Esophagus mucosa (tissue), 1 donor: Measurements from ENCODE around the gene HLA-DQB2. TPM values are rescaled to one million over a fixed set of nuclear protein-coding genes. Genes with fewer than 3 reads are reported as not detected.
"Not testable (repeated sequence)": the region's sequence is repeated elsewhere in the genome, so short reads cannot be mapped to it uniquely, and the experiment has no call there.

Experiments
- ATAC-seq: fragments of 200-7000 bp; cut with Tn5 transposase; one replicate; pipeline ENCODE4 v1.9.1; 2020
- total RNA-seq: library from RNA; stranded (reverse); gene quantifications from one replicate; pipeline ENCODE4 v1.2.4, GENCODE V29; 2023
- donor health status: DM: yes; HTN: yes; CAD: no.

The HLA-DQB2 gene
- total RNA-seq: 0.64 TPM

DNA sequence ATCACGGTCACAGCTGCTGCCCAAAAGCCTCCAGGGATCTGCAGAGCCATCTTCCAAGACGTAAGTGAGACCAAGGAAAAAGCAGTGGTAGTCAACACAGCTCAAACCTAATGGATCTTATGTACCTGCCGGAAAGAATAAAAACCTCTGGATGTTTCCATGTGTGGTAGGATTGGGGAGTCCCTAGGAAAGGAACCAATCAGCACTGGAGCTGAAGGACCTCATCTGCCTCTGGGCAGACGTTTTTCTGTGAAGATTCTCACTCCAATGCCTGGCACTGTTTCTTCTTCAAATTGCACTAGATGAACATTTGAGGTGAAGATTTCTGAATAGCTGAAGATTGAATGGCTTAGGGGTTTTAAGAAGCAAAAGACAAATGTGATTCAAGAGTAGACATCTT lies at the start of gene HLA-DQB2:
Gene HLA-DQB2 (minus strand): TSS at position 112 of the 400 bp plus-strand sequence. CDS start 62 bp downstream, at position 50.
- ATAC-seq: no peak

GRCh38 chr6:32809171-32809570 lies 45.8 kb upstream of the HLA-DQB2 start:
- no peak for ATAC-seq

DNA sequence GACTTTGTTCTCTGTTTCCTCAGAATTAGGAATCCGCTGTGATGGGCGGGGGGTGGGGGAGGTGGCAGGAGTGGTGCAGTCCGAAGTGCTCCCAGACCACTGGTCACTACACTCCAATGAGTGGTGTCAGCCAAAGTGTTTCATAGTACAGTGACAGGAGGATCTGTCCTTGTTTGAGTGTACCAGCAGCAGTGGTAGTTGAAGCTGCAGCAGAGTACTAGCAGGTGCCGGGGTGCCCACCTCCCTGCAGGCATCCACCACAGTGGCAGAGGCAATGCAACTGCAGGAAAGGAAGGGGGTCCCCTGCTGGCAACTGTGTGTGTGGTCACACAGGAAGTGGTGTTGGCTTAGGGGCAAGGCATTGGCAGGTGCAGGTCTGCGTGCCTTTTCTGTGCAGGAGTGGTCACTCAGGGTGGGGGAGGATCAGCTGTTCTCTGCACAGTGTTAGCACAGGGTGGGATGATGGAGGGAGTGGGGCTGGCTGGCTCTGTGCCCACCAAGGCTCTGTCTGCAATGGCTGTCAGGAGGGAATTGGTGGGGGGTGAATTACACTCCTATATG lies 43.8 kb upstream of the HLA-DQB2 start:
- ATAC-seq: peak; percentile 41

DNA sequence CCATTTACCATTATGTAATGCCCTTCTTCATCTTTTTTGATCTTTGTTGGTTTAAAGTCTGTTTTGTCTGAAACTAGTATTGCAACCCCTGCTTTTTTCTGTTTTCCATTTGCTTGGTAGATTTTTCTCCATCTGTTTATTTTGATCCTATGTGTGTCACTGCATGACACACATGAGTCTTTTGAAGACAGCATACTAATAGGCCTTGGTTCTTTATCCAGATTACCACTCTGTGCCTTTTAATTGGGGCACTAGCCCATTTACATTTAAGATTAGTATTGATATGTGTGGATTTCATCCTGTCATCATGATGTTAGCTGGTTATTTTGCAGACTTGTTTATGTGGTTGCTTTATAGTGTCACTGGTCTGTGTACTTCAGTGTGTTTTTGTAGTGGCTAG lies 42.1 kb upstream of the HLA-DQB2 start:
- ATAC-seq: not testable (repeated sequence)

GRCh38 chr6:32803416-32803815 lies 40.1 kb upstream of the HLA-DQB2 start:
- ATAC-seq: no peak

- no peak for ATAC-seq
Observed at GRCh38 chr6:32799740-32800139, 36.4 kb upstream of the HLA-DQB2 start.

DNA sequence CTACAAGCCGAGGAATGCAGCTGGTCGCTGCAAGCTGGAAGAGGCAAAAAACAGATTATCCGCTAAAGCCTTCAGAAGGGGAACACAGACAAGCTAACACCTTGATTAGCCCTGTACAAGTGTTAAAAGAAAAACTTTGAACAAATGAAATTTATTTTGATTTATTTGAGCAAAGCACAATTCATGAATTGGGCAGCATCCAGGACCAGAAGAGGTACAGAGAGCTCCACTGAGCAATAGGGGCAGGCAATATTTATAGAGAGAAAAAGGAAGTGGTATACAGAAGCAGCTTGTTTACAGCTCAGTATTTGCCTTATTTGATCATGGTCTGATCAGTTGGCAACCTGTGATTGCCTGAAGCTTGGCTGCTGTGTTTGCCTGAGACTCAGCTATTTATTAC lies 35.8 kb upstream of the HLA-DQB2 start:
- ATAC-seq: no peak

DNA sequence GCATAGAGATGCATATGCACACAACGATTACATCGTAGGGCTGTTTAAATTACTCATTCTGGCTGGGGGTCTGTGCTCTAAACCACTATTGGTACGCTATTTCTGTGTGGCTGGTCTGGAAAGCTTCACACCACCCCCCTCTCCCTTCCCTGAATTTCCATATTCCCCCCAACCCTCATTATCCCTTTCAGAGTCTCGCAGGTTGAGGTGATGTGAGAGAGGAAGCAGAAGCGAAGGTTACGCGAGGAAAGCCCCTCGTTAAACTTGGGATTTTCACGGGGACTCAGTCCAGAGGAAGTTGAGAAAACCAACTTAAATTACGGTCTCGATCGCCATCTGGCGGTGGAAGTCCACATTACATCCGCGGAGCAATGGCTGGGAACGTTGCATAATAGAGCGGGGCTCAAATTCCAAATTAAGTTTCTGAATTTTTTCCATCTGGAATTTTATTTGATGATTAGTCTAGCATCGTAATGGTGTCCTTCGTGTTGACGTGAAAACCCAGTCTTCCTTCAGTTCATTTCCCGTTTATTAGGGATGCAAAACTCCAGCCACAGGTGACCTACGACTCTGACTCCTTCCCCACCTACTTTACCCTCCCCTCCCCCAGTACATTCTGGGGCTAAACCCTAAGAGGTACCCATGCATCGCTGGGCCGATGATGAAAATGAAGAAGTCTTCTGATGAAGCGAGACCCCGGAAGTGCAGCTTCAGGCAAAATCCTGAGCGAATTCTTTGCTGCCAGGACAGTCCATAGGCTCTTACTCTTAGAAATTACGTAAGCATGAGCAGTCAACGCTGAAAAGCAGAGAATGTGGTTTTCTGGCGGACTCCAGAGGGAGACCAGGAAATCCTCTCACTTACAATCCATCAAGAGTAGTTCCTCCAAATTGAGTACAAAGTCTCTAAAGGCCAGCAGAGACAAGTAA lies 33.8 kb upstream of the HLA-DQB2 start:
- ATAC-seq: peak; percentile 71

GRCh38 chr6:32794510-32794909 lies 31.2 kb upstream of the HLA-DQB2 start:
- no peak for ATAC-seq

DNA sequence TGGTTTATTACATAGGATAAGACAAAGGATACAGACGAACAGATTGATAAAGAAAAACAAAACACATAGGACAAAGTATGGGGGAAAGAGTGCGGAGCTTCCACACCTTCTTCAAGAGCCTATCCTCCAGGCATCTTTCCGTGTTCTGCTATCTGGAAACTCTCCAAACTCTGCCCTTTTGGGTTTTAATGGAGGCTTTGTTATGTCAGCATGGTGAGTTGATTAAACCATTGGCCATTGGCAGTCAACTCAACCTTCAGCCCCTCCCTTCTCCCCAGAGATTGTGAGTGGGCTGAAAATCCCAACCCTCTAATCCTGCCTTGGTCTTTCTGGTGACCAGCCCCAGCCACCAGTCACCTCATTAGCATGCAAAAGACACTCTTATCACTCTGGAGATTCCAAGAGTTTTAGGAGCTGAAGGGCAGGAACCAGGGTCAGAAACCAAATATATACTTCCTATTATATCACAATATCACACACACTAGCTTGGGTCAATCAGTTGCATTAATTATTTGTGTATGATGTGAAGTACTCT lies 29.6 kb upstream of the HLA-DQB2 start:
- ATAC-seq: no peak

DNA sequence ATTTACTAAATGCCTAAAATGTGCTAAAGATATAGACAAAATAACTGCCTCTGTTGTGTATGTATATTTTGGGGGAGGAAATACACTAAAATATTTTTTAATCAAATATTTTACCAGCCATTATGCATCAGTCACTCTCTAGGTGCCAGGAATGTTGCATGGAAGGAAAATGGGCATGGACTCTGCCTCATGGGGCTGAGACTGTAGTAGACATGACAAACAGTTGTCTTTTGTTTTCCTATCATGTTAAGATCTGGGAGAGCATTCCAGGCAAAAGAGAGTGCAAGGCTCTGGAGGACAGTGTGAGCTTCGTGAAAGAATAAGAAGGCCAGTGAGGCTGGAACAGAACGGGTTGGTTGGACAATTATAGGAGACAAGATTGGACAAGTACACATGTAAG lies 27.0 kb upstream of the HLA-DQB2 start:
- ATAC-seq: peak; percentile 51

DNA sequence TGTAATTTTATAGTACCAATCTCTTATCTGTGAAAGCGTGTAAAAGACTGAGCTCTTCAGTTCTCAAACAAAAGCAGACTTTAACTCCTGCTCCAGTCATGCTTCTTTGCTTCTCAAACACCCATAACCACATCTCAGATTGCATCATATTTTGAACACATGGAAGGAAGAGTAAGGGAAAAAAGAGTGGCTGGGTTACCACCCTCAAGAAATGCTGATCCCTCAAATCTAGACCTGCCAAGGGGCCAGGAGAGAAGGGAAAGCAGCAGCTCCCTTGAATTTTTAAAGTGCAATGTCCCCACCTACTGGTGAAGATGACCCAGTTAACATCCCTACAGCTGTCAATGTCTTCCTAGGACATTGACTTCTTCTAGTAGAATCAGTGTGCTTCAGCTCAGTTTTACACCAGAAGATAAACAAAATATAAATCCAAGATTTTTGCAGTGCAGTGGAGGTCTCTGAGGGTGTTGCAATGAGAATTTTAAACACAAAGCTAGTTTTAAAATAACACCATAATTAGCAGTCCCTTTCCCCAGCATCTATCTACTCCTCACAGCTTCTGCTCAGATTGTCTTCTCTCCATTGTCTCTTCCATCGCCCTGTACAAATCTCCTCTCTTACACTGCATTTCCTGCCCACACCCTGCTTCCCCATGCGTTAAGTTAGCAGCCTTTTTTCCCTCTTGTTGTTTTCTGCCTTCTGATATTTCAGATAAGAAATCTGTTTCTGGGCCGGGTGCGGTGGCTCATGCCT lies 22.6 kb upstream of the HLA-DQB2 start:
- ATAC-seq: peak; percentile 80

DNA sequence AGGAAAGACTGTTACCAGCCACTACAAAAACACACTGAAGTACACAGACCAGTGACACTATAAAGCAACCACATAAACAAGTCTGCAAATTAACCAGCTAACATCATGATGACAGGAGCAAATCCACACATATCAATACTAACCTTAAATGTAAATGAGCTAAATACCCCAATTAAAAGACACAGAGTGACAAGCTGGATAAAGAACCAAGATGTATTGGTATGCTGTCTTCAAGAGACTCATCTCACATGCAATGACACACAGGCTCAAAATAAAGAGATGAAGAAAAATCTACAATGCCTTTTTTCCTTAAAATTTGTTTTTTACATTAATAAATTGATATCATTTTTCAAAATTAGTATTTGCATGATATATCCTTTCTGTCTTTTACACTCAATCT lies 19.6 kb upstream of the HLA-DQB2 start:
- not testable (repeated sequence) for ATAC-seq

- peak; percentile 51 for ATAC-seq
Observed at GRCh38 chr6:32779036-32779435, 15.7 kb upstream of the HLA-DQB2 start.

DNA sequence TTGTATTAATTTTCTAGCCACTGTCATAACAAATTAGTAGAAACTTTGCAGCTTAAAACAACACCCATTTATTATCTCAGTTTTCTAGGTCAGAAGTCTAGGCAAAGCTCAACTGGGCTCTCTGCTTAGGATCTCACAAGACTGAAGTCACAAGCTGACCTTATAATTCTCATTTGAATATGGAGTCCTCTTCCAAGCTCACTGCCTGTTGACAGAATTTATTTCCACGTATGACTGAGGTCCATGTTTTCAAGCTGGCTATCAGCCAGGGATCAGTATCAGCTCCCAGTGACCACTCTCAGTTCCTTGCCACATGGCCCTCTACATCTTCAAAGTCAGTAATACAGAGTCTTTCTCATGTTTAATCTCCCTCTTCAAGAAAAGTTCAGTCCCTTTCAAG lies 11.7 kb upstream of the HLA-DQB2 start:
- ATAC-seq: no peak

DNA sequence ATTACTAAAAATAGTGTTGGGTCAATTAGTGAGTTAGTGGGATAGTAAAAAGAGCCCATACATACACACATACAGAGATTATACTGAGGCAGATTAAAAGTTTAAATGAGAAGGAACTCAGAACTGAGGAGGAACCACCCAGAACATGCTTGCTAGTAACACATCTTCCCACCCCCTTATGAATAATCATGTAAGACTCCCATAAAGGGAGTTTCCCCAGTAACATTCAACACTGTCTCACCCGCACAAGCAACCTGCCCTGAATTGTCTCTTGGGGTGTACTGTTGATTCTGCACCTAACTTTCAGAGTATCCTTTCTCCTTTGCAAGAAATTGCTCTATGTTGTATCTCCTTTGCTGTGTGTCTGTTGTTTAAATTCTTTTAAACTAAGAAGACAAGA lies 11.1 kb upstream of the HLA-DQB2 start:
- peak; percentile 76 for ATAC-seq

GRCh38 chr6:32772656-32773055 lies 9.3 kb upstream of the HLA-DQB2 start:
- ATAC-seq: no peak

DNA sequence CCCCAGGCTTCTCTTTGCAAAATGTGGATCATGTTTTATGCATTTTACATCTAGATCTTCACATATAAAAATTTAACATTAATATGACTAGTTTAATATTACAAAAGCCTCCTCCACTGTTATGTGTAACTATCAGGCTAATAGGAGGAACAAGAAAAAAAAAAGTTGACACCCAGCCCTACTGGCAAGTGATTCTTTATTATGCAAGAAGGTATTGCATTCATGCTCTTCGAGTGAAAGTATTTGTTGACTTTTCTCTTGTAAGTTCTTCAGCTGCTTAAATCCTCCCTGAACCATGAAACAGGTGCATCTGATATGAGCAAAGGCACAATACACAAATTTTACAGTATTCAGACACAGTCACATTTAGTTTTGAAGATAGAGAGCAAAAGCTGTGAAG lies 716 bp upstream of the HLA-DQB2 start:
- ATAC-seq: no peak

GRCh38 chr6:32761548-32761947 lies 1.8 kb downstream of the HLA-DQB2 start:
- ATAC-seq: no peak

GRCh38 chr6:32761072-32761471 lies 2.3 kb downstream of the HLA-DQB2 start:
- ATAC-seq: peak; percentile 66

DNA sequence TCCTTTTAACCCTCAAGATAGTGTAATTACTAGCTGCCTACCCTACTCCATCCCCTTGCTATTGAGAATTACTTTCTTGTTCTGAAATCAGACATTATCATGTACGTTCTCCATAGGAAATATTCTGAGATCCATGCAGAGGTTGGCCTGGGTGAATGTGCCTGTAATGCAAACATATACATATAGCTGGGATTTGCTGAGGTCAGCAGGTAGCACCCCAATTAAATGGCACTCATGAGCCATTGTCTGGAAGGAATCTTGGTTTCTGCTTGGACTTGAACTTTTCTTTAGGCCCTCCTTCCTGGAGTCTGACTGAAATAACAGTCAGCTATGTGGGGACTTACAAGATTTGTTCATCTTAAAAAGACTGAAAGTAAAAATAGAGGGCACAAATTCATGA lies 3.7 kb downstream of the HLA-DQB2 start:
- ATAC-seq: no peak

- peak; percentile 81 for ATAC-seq
Observed at GRCh38 chr6:32752580-32752979, 10.8 kb downstream of the HLA-DQB2 start.

GRCh38 chr6:32745649-32746048 lies 17.7 kb downstream of the HLA-DQB2 start:
- ATAC-seq: not testable (repeated sequence)
